SHP77 (cell line): ENCODE results near the gene RTN4.

Experiments
- DNase-seq, 2 experiments: peaks; one replicate each; lab custom pipeline; 2025; lab: John Stamatoyannopoulos, UW

The RTN4 gene

DNA sequence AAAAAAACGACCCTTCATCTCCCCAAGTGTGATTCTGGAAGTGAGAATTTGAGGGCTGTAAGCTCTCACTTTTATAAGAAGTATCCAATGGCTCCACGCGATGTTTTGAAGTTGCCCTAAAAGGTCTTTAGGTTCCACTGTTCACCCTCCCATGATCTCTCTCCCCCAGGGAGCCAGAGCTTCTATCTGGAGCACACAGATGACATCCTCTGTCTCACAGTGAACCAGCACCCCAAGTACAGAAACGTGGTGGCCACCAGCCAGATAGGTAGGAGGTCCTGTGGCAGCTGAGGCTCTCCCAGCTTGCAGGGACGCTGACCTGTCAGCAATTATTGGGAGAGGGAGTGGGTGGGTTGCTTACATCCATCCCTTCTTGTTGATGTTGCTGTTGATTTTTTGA is 97.8 kb downstream of the RTN4 start:
- DNase-seq = no peak

DNA sequence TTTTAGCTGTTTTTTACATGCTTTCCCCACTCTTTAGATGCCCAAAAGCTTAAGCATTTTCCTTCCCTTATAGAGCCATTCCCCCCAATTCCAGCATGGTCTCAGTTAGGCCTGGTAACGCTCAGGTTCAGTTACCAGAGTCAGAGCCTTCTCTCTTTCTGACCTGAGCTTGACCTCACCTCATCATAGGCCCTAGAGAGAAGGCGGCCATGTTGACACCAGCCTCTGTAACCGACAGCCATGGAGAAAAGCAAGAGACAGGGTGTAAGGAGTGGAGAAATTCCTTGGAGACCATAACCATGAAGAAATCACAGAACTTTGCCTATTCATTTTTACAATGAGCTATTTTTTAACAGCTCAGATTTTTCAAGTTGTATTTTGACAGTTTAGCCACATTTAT is 99.4 kb downstream of the RTN4 start:
- DNase-seq = no peak

- DNase-seq = no peak
Observed at GRCh38 chr2:54949431-54949830, 100.8 kb downstream of the RTN4 start.

- no peak for DNase-seq
Observed at GRCh38 chr2:54948120-54948519, 102.1 kb downstream of the RTN4 start.

DNA sequence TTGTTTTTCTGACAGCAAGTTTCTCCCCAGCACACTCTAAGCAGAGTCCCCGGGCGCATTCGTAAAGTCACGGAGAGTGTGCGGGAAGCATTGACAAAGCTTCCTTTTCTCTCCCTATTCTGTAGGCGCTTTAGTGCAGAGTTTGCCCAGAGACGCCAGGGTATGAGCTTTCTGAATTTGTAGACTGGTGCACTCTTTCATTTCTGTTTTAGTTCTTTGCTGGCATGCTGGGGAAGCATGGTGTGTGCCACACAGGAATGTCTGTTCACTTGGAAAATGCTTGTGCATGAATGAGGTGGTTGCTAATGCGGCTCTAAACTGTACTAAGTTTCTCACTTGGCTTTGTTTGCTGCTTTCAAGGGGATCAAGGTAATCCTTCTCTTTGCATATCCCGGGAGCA is 102.6 kb downstream of the RTN4 start:
- no peak for DNase-seq

DNA sequence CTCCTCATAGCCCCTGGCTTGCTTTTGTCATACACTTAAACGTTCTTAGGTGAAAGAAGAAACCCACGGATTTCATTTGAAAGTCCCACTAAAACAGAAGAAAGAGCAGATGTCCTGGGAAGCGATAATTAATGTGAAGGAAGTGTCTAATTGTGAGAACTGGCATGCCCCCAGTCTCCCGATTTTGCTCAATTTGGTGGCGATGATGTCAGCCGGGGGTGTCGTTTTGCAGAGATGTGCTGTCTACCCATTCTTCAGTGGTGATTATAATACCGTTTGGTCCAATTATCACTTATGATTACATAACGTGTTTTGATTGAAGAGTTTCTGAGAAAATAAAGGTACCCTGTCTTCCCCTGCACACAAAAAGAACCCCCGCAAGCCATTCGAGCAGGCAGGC is 103.1 kb downstream of the RTN4 start:
- no peak for DNase-seq

DNA sequence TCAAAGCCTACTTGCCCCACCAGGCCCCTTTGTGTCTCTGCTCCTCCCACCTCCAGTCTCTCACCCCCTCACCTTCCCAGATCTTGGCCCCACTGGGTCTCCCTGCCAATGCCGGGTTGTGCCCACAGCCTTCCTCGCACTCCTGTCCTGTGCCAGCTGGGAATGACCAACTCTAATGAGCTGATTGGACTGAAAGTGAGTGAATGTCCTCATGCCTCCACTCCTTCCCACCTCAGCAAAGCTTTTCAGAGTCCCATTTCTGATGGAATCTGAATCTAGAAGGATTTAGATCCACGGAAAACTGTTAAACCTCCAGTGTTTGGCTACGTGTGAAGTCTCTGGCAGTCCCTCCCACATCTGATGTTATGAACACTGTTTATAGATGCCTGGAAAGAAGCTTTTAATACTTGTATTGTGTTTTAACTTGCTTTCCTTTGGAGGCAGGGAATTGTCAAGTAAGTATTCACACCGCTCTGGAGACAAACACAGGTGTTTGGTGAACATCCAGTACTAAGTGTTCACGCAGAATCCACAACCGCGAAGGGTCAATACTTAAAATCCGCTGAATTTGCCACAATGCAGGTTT is 103.9 kb downstream of the RTN4 start:
- no peak for DNase-seq

DNA sequence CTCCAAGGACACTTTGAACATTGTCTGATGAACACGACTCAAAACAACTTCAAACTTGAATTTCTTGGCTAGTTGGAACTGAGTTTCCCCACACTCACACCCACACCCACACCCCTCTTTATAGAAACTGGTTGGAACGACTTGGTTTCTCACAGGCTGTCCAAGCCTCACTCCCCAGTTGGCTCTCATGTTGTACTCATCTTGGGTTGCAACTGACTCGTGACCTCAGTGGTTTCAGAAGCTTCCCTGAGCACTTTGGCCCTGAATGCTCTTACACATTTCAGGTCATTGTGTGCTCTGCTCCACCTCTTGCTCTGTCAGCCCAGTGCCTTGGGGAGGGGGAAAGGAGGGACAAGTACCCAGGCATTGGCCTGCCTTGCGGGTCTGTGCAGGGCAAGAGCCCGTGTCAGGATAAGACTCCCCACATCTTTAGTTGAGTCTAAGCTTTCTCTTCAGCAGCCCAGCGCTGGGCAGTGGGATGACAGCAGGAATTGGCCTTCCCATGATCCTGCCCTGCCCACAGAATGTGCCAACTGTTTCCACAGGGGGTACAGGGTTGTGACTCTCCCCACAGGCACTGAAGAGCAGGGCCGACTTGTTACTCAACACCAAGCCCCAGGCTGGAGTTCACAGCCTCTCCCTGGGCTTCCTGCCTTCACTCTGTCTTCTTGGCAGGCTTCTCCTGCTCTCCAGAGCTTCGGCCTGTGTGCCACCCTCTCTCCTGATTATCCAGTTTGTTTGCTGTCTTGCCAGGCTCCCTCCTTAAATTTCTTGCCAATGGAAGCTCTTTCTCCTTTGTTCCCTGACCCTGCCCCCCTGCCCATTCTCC is 104.6 kb downstream of the RTN4 start:
- DNase-seq = no peak

DNA sequence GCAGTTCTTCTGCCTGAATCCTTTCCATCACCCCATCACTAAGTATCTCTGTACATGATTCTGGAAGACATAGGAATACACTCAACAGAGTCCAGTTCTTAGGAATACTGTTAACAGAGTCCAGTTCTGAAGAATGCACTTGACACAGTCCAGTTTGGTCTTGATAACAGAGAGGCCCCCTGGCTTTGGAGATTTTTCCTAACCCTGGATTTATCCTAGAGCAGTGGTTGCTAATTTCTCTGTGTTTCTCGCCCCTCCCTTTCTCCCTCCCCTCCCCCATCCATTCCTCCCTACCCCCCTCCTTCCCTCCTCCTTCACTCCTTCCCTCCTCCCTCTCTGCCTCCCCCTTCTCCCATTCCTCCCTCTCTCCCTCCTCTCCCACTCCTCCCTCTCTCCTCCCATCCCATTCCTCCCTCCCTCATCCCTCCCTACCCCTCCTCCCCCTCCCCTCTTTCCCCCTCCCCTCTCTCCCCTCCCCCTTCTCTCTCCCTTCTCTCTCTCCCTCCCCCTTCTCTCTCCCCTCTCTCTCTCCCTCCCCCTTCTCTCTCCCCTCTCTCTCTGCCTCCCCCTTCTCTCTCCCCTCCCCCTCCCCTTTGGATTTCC is 105.4 kb downstream of the RTN4 start:
- DNase-seq = no peak

DNA sequence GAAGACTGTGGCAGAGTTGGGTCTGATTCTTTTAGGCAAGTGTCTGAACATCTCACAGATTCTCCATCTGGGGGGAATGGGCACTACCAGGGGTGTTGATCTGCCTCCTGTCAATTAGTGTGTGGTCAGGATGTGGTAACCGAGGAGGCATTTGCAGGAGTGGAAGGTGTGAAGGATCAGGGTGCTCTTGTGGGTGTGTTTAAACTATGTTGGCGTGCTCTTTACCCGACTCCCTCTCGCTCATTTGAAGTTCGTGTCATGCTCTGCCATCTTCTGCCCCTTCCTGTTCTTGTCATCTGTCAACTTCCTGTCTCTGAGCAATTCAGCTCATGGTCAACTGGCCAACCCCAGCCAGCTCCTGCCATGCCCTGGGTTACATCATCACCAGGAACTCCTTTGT is 107.9 kb downstream of the RTN4 start:
- no peak for DNase-seq

DNA sequence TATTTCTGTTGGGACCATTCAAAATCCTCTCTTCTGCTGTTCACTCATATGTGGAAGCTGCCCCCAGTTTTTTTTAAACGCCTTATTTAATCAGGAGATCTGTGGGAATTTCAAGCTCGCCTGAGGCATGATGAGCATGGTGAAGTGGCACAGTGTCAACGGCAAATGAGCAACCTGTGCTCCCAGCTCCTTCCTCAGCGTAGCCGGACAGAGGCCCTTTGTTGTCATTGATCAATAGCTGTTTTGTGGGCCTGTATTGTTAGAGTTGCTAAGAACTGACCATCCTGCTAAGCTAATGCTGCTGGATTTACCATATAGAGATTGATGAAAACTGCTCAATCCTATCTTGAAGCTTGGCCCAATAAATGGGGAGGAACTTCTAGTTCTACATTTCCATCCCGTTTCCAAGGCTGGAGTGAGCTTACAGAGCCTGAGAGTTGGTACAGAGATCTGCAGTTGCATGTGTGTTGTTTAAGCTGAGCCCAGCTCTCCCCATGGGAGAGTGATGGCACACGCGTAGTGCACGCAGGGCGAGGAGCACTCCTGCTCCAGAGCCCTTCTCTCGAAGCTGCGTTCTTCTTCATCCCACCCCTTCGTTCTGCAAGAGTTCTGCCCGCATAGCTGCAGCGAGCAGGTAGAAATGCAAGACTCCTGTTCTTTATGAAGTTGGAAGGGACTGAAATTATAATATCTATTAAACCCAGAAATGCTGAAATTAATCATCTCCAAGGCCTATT is 108.8 kb downstream of the RTN4 start:
- no peak for DNase-seq

DNA sequence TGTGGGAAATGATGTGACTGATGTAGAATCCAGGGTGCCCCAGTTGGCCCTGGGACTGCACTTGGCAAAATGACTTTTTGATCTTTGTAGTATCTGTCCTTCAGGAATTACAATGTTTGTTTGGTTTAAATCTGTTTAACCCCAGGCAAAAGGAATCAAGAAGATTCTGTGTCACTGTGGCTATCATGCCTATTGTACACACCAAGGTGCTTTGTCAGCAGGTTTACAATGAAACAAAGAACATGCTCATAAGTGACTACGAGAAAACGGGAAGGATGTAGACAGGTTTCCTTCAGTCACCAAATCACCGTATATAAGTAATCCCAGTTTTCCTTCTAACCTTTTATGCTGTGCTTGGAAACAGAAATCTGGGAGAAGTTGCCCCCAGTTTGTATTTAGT is 109.5 kb downstream of the RTN4 start:
- no peak for DNase-seq

DNA sequence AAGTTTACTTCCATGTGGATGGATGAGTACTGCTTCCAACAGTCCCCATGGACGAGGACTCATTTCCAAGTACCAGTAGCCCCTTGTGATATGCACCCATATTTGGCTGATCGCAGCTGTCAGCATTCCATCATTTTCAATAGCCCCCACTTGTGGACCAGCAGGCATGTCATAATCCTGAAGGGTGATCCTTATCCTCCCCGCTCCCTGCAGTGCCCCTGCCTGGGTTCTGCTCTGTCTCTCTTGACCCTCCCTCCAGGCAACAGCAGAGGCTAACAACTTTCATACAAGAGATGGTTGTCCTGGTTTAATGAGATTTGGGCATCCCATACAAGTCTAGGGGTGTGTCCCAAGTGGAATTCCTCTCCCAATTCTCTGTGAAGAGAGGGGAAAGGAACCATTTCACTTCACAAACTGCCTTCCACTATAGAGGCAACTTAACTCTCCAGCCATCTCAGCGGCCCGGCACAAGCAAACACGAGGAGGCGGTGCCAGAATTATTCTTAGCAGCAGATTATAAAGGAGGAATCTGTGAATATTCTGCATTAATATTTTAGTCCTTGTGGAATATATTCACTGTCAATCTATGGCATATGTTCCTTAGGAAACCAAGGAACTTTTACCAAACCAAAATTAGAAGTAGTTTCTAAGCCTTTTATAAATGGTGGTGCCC is 110.7 kb downstream of the RTN4 start:
- DNase-seq = no peak

GRCh38 chr2:54936766-54937165 is 113.5 kb downstream of the RTN4 start:
- DNase-seq = no peak

DNA sequence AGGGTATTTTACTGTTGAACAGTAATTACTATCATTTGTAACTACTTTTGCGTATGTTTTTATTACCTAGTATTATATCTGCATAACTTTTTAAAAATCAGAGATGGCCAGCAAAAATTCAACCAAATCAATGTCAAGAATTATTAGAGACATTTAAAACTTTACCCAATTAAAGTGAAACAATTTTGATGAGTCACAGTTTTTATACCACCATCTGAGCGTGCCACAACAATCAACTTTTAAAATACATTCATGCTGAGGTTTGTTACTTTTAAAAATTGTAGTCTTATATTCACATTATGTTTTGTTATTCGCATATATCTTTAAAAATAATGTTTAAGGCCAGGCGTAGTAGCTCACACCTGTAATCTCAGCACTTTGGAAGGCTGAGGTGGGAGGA is 114.9 kb downstream of the RTN4 start:
- no peak for DNase-seq

DNA sequence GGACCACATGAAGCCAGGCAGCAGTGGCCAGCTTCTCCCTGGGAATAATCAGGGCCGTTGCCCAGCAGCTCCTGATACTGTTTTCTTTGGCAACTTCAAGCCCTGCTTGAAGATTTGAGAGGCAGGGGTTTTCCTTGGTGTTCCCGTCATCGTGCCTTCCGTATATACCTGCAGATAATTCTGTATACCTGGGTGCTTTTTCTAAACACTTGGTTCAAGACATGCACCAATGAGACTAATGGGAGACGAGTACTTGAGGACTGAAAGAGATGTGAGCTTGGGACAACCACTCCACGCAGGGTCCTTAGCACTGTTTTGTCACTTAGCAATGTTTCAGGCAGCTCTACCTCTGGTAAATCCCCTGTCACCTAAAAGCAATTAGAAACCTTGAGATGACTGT is 118.8 kb downstream of the RTN4 start:
- no peak for DNase-seq

DNA sequence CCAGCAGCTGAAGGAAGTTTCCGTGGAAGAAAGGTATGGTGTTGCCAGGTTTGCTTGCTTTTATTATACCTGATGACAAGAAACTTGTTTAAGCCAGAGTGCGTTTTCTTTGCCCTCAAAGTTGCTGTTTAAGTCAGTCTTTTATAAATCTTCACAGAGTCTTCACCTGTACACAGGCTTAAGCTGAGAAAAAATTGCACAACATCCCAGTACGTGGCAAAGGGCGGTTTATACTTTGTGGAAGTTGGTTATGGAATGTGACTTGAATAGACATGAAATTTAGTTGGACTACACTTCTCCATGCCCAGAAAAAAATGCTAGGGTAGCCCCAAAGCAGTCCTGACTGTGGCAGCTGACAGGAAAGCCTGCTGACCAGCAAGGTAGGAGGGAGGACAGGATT is 121.5 kb downstream of the RTN4 start:
- DNase-seq = no peak

DNA sequence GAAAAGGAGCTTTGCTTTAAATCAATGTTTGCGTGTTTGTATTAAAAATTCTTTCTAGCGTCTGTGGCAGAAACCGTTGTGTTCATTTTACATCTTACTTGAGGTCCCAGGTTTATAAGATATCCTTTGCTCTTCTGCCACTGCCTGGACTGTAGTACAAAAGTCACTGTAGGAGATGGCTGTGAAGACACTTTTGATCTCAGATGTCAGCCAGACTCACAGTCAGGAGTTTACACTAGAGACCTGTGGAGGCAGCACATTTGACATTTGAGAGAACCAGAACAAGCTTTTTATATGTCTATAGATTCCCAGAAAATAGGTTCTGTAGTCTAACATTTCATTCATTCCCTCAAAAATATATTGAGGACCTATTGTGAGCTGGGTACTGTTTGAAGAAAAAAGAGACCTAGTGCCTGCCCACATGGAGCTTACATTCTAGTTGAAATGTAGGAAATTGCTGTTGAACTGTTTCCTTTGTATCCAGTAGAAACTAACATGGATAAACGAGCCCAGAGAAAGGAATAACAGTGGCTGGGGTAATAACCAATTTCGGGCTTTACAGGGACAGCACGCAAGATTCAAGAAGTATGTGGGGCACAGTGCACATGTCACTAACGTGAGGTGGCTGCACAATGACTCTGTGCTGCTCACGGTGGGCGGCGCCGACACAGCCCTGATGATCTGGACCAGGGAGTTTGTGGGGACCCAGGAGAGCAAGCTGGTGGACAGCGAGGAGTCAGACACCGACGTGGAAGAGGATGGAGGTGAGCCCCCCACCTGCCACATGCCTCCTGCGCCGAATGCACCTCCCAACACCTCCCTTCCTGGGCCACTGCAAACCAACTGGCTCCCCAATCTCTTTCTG is 122.3 kb downstream of the RTN4 start:
- no peak for DNase-seq

DNA sequence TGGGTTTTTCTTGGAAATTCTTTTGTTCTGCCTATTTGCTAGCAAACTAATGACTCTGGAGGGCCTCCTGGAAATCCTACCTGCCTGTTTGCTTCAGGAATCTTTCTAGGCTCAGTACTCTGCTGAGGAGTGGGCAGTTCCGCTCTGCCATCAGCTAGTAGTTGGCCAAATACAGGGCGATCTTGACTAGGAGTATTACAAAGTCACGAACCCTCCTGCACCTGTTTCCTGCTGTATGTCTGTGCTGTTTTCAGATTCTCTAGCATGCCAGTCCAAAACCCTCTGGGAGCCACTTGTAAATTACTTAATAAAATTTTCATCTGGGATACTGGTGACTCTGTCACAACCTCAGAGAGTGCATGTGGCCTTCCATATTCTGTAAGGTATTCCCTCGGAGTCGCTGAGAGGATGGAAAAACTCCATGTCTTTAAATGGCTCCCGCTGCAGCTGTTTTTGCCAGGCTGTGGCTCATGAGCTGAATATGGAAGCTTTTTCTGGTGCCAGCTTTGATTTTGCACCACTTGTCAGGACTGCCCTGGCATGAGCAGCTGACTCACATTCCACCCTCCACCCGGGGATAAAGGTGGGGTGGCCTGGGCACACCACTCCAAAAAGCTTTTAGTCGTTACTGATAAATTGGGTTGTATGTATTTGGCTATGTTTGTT is 123.0 kb downstream of the RTN4 start:
- DNase-seq = no peak

DNA sequence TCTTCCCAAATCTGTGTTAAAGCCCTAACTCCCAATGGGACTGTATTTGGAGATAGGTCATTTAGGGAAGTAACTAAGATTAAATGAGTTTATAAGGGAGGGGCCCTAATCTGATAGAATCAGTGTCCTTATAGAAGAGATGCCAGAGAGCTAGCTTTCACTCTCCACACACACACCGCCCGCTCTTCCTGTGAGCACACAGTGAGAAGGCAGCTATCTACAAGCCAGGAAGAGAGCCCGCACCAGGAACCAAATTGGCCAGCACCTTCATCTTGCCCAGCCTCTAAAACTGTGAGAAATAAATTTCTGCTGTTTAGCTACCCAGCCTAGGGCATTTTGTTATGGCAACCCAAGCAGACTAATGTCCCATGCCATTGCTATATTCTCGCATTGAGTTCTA is 125.2 kb downstream of the RTN4 start:
- DNase-seq = no peak

DNA sequence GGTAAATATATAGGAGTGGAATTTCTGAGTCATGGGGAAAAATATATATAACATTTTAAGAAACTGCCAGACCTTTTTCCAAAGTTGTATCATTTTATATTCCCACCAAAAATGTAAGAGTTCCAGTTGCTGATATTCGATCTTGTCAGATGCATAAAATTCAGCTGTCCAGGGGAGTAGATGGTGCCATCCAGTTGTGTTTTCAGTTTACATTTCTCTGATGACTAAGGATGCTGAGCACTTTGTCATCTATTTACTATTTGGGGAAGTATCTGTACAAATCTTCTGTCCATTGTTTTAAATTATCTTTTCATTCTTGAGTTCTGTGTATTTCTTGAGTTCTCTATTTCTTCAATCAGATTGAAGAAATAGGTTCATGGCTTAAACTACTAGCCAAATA is 126.1 kb downstream of the RTN4 start:
- DNase-seq = no peak
